ENCODE results near the gene TECR. TPM values are rescaled to one million over a fixed set of nuclear protein-coding genes. Genes with fewer than 3 reads are reported as not detected.

Gene TECR
- total RNA-seq, 1 experiment from 2014 or later: 232 TPM

DNA sequence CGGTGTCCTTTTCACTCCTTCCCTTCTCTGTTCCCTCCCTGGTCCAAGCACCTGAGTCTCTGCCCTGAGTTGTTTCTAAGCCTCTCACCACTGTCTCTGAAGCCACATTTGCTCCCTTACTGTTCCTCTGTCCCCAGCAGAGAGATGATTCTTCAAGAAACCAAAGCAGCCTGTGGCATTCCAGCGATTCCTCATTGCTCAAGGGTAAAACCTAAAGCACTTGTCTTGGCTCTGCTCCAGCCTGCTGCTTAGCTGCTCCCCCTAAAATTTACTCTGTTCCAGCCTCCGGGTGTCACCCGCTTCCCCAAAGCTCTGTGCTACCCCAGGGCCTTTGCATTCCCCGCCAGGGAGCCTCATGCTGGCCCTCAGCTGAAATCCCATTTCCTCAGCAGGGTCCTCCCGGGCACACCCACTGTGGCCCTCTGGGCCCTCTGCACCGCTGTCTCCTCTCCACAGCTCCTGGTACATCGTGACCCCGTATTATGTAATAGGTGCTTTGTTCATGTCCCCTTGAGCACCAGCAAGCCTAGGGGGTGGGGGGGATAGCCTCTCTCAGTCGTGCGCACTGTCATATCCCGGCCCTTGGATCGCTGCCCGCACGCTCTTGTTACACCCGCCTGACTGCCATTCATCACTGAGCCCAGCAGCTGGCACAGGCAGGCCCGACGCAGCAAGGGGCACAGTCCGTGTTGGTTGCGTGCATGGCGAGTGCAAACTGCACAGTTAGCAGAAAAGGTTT lies 15.8 kb downstream of the TECR start:
- TF ChIP-seq, protein P1, sequence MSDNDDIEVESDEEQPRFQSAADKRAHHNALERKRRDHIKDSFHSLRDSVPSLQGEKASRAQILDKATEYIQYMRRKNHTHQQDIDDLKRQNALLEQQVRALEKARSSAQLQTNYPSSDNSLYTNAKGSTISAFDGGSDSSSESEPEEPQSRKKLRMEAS (IDR thresholded peaks at IDR 0.05): no peak
- TF ChIP-seq, protein P2, sequence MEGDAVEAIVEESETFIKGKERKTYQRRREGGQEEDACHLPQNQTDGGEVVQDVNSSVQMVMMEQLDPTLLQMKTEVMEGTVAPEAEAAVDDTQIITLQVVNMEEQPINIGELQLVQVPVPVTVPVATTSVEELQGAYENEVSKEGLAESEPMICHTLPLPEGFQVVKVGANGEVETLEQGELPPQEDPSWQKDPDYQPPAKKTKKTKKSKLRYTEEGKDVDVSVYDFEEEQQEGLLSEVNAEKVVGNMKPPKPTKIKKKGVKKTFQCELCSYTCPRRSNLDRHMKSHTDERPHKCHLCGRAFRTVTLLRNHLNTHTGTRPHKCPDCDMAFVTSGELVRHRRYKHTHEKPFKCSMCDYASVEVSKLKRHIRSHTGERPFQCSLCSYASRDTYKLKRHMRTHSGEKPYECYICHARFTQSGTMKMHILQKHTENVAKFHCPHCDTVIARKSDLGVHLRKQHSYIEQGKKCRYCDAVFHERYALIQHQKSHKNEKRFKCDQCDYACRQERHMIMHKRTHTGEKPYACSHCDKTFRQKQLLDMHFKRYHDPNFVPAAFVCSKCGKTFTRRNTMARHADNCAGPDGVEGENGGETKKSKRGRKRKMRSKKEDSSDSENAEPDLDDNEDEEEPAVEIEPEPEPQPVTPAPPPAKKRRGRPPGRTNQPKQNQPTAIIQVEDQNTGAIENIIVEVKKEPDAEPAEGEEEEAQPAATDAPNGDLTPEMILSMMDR (IDR thresholded peaks at IDR 0.05 in 2 of 3, conservative IDR thresholded peaks at IDR 0.05 in 1 of 3; ENCODE audit: borderline replicate concordance in 1 of 3, insufficient read depth in 1 of 3, low read depth in 2 of 3, low read length in 2 of 3): no peak
- TF ChIP-seq, protein P3, sequence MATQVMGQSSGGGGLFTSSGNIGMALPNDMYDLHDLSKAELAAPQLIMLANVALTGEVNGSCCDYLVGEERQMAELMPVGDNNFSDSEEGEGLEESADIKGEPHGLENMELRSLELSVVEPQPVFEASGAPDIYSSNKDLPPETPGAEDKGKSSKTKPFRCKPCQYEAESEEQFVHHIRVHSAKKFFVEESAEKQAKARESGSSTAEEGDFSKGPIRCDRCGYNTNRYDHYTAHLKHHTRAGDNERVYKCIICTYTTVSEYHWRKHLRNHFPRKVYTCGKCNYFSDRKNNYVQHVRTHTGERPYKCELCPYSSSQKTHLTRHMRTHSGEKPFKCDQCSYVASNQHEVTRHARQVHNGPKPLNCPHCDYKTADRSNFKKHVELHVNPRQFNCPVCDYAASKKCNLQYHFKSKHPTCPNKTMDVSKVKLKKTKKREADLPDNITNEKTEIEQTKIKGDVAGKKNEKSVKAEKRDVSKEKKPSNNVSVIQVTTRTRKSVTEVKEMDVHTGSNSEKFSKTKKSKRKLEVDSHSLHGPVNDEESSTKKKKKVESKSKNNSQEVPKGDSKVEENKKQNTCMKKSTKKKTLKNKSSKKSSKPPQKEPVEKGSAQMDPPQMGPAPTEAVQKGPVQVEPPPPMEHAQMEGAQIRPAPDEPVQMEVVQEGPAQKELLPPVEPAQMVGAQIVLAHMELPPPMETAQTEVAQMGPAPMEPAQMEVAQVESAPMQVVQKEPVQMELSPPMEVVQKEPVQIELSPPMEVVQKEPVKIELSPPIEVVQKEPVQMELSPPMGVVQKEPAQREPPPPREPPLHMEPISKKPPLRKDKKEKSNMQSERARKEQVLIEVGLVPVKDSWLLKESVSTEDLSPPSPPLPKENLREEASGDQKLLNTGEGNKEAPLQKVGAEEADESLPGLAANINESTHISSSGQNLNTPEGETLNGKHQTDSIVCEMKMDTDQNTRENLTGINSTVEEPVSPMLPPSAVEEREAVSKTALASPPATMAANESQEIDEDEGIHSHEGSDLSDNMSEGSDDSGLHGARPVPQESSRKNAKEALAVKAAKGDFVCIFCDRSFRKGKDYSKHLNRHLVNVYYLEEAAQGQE (IDR thresholded peaks at IDR 0.05; ENCODE audit: low read depth): no peak
- TF ChIP-seq SP1 (IDR thresholded peaks at IDR 0.05; ENCODE audit: low read depth): no peak
- TF ChIP-seq POLR2A (IDR thresholded peaks at IDR 0.05; ENCODE audit: borderline replicate concordance, extremely low read depth, insufficient read depth, insufficient read length): no peak
- TF ChIP-seq YY1 (IDR thresholded peaks at IDR 0.05; ENCODE audit: extremely low read depth, insufficient replicate concordance, low read depth, low read length): no peak
- no peak for TF ChIP-seq EGR1 (IDR thresholded peaks at IDR 0.05; ENCODE audit: low read depth)
- TF ChIP-seq, protein P4, sequence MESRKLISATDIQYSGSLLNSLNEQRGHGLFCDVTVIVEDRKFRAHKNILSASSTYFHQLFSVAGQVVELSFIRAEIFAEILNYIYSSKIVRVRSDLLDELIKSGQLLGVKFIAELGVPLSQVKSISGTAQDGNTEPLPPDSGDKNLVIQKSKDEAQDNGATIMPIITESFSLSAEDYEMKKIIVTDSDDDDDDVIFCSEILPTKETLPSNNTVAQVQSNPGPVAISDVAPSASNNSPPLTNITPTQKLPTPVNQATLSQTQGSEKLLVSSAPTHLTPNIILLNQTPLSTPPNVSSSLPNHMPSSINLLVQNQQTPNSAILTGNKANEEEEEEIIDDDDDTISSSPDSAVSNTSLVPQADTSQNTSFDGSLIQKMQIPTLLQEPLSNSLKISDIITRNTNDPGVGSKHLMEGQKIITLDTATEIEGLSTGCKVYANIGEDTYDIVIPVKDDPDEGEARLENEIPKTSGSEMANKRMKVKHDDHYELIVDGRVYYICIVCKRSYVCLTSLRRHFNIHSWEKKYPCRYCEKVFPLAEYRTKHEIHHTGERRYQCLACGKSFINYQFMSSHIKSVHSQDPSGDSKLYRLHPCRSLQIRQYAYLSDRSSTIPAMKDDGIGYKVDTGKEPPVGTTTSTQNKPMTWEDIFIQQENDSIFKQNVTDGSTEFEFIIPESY (IDR thresholded peaks at IDR 0.05; ENCODE audit: extremely low read depth, insufficient replicate concordance, low read length): no peak
- TF ChIP-seq ELF1 (IDR thresholded peaks at IDR 0.05; ENCODE audit: borderline replicate concordance, low read depth): no peak
- H3K4me2 ChIP-seq (ENCODE audit: low read length): no peak overlapping the region
- ChIA-PET POLR2A (no interaction called here), CTCF (no interaction called here), RAD21 (ENCODE audit: low non-redundant PET in 1 of 2, low total read pairs in 2 of 2, uncharacterized antibody in 2 of 2, unreplicated experiment in 2 of 2) (no interaction called here)
- H3K36me3 ChIP-seq (ENCODE audit: control insufficient read depth in 1 of 2, insufficient read depth in 2 of 2, low read length in 2 of 2): no peaks in the 10 kb centered on the region; a peak in 1 of 4 replicates
- H3K79me2 ChIP-seq (ENCODE audit: insufficient read depth, low read length): peaks cover 91% of the 10 kb centered on the region
- no peaks in the 10 kb centered on the region for H3K9me3 ChIP-seq (ENCODE audit: control insufficient read depth in 1 of 2, insufficient read depth in 1 of 2, low read depth in 1 of 2, low read length in 2 of 2)
- H3K27me3 ChIP-seq (ENCODE audit: insufficient read depth, low read length): no peaks in the 10 kb centered on the region
- no peaks in the 10 kb centered on the region for H3K9me2 ChIP-seq (ENCODE audit: insufficient read depth)
- peaks cover 10 to 28% of the 10 kb centered on the region in 2 experiments for H3K4me1 ChIP-seq (ENCODE audit: control insufficient read depth in 1 of 2, insufficient read depth in 2 of 2, low read length in 2 of 2)
- no peak overlapping the region for H3K27ac ChIP-seq (ENCODE audit: low read depth, low read length)
- H2AFZ ChIP-seq (ENCODE audit: low read depth, low read length, poor library complexity, severe bottlenecking): no peak overlapping the region
- no peak for DNase-seq (ENCODE audit: low read depth, low spot score)
- no peak overlapping the region for H3K4me3 ChIP-seq (replicated peaks in 1 of 2; ENCODE audit: low read depth in 1 of 2, low read length in 2 of 2)
- no peaks in the 10 kb centered on the region; the same call in 1 of the 2 replicates for H4K20me1 ChIP-seq (ENCODE audit: insufficient read depth)
- no TSS peak for BruUV-seq (replicated peaks)
- no peak overlapping the region for H3K9ac ChIP-seq (ENCODE audit: low read length)
- intact Hi-C loops (cut with micrococcal nuclease): no loop called here
- no peak for ATAC-seq
